NCI-H187 (cell line): ENCODE measurements around the gene RAB32.
"Not testable (repeated sequence)": the region's sequence is repeated elsewhere in the genome, so short reads cannot be mapped to it uniquely, and the experiment has no call there.

Experiments
- DNase-seq, 2 experiments: peaks; one replicate each; lab custom pipeline; 2025; lab: John Stamatoyannopoulos, UW

RAB32 gene

GRCh38 chr6:146543211-146543939, at the start of gene RAB32:
Gene RAB32, plus strand, starts transcription at chr6:146543833. Its CDS starts 39 bp downstream, at chr6:146543872.
- DNase-seq: no peak

GRCh38 chr6:146498309-146498708, 45.3 kb upstream of the RAB32 start:
- no peak for DNase-seq

- no peak for DNase-seq
Observed at GRCh38 chr6:146503096-146503495, 40.5 kb upstream of the RAB32 start.

- DNase-seq: no peak
Observed at GRCh38 chr6:146515212-146515611, 28.4 kb upstream of the RAB32 start.

GRCh38 chr6:146526192-146526591, 17.4 kb upstream of the RAB32 start:
- DNase-seq: no peak

- DNase-seq: no peak
Observed at GRCh38 chr6:146532702-146533101, 10.9 kb upstream of the RAB32 start.

GRCh38 chr6:146542881-146543210, 787 bp upstream of the RAB32 start:
- no peak for DNase-seq

GRCh38 chr6:146543940-146544615, 445 bp downstream of the RAB32 start:
- no peak for DNase-seq

GRCh38 chr6:146544616-146545182, 1.1 kb downstream of the RAB32 start:
- DNase-seq: no peak

- DNase-seq: no peak
Observed at GRCh38 chr6:146545581-146545980, 1.9 kb downstream of the RAB32 start.

GRCh38 chr6:146546443-146547043, 2.9 kb downstream of the RAB32 start:
- no peak for DNase-seq

- DNase-seq: no peak
Observed at GRCh38 chr6:146547889-146548288, 4.3 kb downstream of the RAB32 start.

GRCh38 chr6:146548898-146549374, 5.3 kb downstream of the RAB32 start:
- DNase-seq: no peak

GRCh38 chr6:146550911-146551310, 7.3 kb downstream of the RAB32 start:
- DNase-seq: no peak

- no peak for DNase-seq
Observed at GRCh38 chr6:146551545-146551944, 7.9 kb downstream of the RAB32 start.

GRCh38 chr6:146553377-146554135, 9.9 kb downstream of the RAB32 start:
- no peak for DNase-seq

- DNase-seq: no peak
Observed at GRCh38 chr6:146560607-146561006, 17.0 kb downstream of the RAB32 start.

GRCh38 chr6:146566661-146567060, 23.0 kb downstream of the RAB32 start:
- not testable (repeated sequence) for DNase-seq

- not testable (repeated sequence) for DNase-seq
Observed at GRCh38 chr6:146568619-146569018, 25.0 kb downstream of the RAB32 start.

- no peak for DNase-seq
Observed at GRCh38 chr6:146574211-146574610, 30.6 kb downstream of the RAB32 start.

- DNase-seq: no peak
Observed at GRCh38 chr6:146578054-146578453, 34.4 kb downstream of the RAB32 start.

- no peak for DNase-seq
Observed at GRCh38 chr6:146581968-146582367, 38.3 kb downstream of the RAB32 start.
